OCI-LY7 (cell line): Measurements from ENCODE around the gene HERC2.

Experiments used
- EZH2phosphoT487 ChIP-seq: fragments of 200-600 bp; sonication (generic); IDR thresholded peaks from 2 replicates; pipeline ENCODE4 v1.6.1; 2018; ENCODE audit warnings: low read depth, borderline replicate concordance, mild to moderate bottlenecking, mixed run types, antibody characterized with exemption, low read length, moderate library complexity, mixed read lengths
- TF ChIP-seq, protein P1 (sequence below): fragments of 200-600 bp; sonication (generic); conservative IDR thresholded peaks from 2 replicates; pipeline ENCODE4 v1.5.1; 2014; ENCODE audit warnings: mild to moderate bottlenecking, antibody characterized with exemption, low read length, moderate library complexity, mixed read lengths

DNA sequence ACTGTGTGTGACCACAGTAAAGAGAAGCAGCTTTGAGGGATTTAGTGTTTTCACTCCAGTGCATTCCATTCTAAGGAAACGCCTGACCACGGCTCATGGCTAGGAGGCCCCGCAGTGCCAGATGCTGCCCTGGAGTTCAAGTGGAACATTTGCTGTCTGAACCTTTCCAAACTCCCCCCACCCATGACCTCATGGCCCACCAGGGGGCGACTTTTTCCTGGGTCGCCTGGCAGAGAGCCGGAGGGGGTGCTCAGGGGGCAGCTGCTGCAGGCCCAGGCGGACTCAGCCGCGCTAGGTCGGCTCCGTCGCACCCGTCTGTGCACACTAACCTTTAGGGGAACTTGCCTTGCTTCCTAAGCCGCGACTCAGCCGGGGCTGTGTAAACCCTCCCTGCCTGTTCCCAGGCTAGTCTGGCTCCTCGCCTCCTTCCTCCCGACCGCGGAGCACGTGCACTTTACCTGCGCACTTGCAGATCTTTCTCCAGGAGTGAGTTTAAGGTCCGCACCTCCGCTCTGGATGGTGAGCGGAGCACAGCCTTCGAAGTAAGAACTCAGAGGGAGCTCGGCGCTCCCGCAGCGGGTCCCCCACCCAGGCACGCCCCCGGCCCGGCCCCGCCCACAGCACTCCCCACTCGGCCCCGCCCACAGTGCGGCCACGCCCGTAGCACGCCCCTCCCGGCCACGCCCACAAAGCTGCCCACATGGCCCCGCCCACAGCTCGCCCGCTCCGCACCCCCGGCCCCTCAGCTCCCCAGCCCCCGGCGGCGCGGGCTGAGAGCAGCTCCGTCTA is 223.0 kb downstream of the HERC2 start, which contains the start of gene OCA2:
- TF ChIP-seq, protein P1, sequence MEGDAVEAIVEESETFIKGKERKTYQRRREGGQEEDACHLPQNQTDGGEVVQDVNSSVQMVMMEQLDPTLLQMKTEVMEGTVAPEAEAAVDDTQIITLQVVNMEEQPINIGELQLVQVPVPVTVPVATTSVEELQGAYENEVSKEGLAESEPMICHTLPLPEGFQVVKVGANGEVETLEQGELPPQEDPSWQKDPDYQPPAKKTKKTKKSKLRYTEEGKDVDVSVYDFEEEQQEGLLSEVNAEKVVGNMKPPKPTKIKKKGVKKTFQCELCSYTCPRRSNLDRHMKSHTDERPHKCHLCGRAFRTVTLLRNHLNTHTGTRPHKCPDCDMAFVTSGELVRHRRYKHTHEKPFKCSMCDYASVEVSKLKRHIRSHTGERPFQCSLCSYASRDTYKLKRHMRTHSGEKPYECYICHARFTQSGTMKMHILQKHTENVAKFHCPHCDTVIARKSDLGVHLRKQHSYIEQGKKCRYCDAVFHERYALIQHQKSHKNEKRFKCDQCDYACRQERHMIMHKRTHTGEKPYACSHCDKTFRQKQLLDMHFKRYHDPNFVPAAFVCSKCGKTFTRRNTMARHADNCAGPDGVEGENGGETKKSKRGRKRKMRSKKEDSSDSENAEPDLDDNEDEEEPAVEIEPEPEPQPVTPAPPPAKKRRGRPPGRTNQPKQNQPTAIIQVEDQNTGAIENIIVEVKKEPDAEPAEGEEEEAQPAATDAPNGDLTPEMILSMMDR, result peak; percentile 56
- TF ChIP-seq EZH2phosphoT487, result no peak
